ENCODE measurements around the gene PXDC1. TPM values are rescaled to one million over a fixed set of nuclear protein-coding genes. Genes with fewer than 3 reads are reported as not detected.

The PXDC1 gene
- total and polyA plus RNA-seq, 2 donors (not counting 3 experiments of a cell fraction or from before 2014, with no cell fraction given) = 60.9 to 121 TPM

DNA sequence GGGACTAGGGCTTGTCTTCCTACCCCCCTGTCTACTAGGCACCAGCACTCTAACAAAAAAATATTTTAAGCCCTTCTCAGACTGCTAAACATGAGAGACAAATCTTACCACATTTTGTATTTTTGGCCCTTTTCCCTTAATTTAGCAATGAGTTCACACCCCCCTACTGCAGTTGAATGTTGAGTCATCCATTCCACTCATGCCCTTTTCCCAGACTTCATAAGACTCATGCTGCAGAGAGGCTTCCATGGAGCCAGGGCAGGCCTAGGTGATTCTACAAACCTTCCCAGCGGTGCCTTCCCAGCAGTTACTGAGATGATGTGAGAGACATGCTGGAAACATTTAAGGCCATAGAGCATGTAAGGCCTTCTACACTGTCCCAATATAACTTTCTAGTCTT lies 53.9 kb downstream of the PXDC1 start:
- H3K36me3 ChIP-seq (ENCODE audit: control insufficient read depth in 2 of 2, extremely low read depth in 1 of 2, insufficient read depth in 2 of 2, low read length in 2 of 2) = no peaks in the 10 kb centered on the region
- peaks cover 0 to 1% of the 10 kb centered on the region in 2 experiments for H3K27me3 ChIP-seq (ENCODE audit: control insufficient read depth in 2 of 2, insufficient read depth in 2 of 2, low read length in 2 of 2)
- CTCF ChIA-PET = no interaction called here
- intact Hi-C loops (cut with micrococcal nuclease) = no loop called here
- no peak overlapping the region for H2AFZ ChIP-seq (ENCODE audit: low read depth, low read length)
- H4K20me1 ChIP-seq (replicated peaks; ENCODE audit: control insufficient read depth, extremely low read depth, insufficient read depth, low read length) = no peaks in the 10 kb centered on the region
- no peak overlapping the region for H3K27ac ChIP-seq (ENCODE audit: insufficient read depth, low read depth, low read length)
- TF ChIP-seq POLR2A (IDR thresholded peaks at IDR 0.05; ENCODE audit: low read depth, low read length) = no peak
- TF ChIP-seq EZH2 (IDR thresholded peaks at IDR 0.05; ENCODE audit: borderline replicate concordance, low read depth, low read length, severe bottlenecking) = no peak
- TF ChIP-seq, protein P1, sequence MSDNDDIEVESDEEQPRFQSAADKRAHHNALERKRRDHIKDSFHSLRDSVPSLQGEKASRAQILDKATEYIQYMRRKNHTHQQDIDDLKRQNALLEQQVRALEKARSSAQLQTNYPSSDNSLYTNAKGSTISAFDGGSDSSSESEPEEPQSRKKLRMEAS (IDR thresholded peaks at IDR 0.05; ENCODE audit: insufficient read depth, insufficient read length) = no peak
- no peak for TF ChIP-seq GATA2 (IDR thresholded peaks at IDR 0.05; ENCODE audit: insufficient read depth, insufficient read length, low read depth, low read length)
- TF ChIP-seq MYC (IDR thresholded peaks at IDR 0.05; ENCODE audit: low read depth, low read length) = no peak
- TF ChIP-seq POLR2AphosphoS5 (IDR thresholded peaks at IDR 0.05; ENCODE audit: insufficient read depth, low read depth, low read length) = no peak
- no peak for TF ChIP-seq FOS (IDR thresholded peaks at IDR 0.05; ENCODE audit: borderline replicate concordance, insufficient read depth, low read length)
- TF ChIP-seq, protein P2, sequence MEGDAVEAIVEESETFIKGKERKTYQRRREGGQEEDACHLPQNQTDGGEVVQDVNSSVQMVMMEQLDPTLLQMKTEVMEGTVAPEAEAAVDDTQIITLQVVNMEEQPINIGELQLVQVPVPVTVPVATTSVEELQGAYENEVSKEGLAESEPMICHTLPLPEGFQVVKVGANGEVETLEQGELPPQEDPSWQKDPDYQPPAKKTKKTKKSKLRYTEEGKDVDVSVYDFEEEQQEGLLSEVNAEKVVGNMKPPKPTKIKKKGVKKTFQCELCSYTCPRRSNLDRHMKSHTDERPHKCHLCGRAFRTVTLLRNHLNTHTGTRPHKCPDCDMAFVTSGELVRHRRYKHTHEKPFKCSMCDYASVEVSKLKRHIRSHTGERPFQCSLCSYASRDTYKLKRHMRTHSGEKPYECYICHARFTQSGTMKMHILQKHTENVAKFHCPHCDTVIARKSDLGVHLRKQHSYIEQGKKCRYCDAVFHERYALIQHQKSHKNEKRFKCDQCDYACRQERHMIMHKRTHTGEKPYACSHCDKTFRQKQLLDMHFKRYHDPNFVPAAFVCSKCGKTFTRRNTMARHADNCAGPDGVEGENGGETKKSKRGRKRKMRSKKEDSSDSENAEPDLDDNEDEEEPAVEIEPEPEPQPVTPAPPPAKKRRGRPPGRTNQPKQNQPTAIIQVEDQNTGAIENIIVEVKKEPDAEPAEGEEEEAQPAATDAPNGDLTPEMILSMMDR (IDR thresholded peaks at IDR 0.05; ENCODE audit: extremely low read depth in 1 of 2, insufficient read depth in 1 of 2, low read depth in 1 of 2, low read length in 2 of 2) = no peak
- no peak for TF ChIP-seq JUN (IDR thresholded peaks at IDR 0.05; ENCODE audit: borderline replicate concordance, insufficient read depth, insufficient read length, low read depth)
- no peaks in the 10 kb centered on the region for H3K79me2 ChIP-seq (ENCODE audit: control insufficient read depth, insufficient read depth, low read length)
- no TSS peak for BruUV-seq (replicated peaks)
- no peak overlapping the region for H3K4me3 ChIP-seq (replicated peaks in 1 of 3; ENCODE audit: insufficient read depth in 1 of 3, low read depth in 1 of 3, low read length in 3 of 3)
- H3K9me1 ChIP-seq (replicated peaks; ENCODE audit: control insufficient read depth, extremely low read depth, insufficient read depth, low read length) = no peaks in the 10 kb centered on the region
- DNase-seq (ENCODE audit: low read depth, low spot score) = no peak
- POLR2A ChIA-PET = interaction anchor here (0.7 kb wide), 1 partner anchor 244 kb away, joined by 3 read pairs; no protein-coding TSS in a partner anchor
- H3K4me2 ChIP-seq (ENCODE audit: insufficient read depth, low read length) = no peak overlapping the region
- no peak for FAIRE-seq
- H3K9me3 ChIP-seq (replicated peaks; ENCODE audit: control insufficient read depth, insufficient read depth, low read length) = no peaks in the 10 kb centered on the region
- H3K4me1 ChIP-seq (ENCODE audit: control insufficient read depth, extremely low read depth, insufficient read depth, low read length) = no peaks in the 10 kb centered on the region
- dilution Hi-C loops (cut with MboI; ENCODE audit: extremely low pct_ligation_motif_present, low sequenced_read_pairs) = no loop called here
- no peak overlapping the region for H3K9ac ChIP-seq (replicated peaks; ENCODE audit: extremely low read depth, insufficient read depth, low read length)

Measured in endothelial cell of umbilical vein (primary cell).